Activated CD4-positive, alpha-beta T cell treated with anti-CD3 and anti-CD28 coated beads, Interleukin-2, amount 10 ng/mL, durations not matched to agents 7 days and 5 days (primary cell): ENCODE measurements around the gene CRNN. TPM values are rescaled to one million over a fixed set of nuclear protein-coding genes. Genes with fewer than 3 reads are reported as not detected.

Experiments used
- CTCF ChIA-PET: fragments of 350-600 bp; sonication (Branson Sonifier 250); formaldehyde crosslinking; loops from one replicate; lab custom pipeline; 2021; ENCODE audit warnings: antibody characterized with exemption; lab: Charles Lee
- POLR2A ChIA-PET: fragments of 350-600 bp; sonication (Branson Sonifier 250); formaldehyde crosslinking; loops from one replicate; lab custom pipeline; 2021; ENCODE audit warnings: antibody characterized with exemption; lab: Charles Lee
- DNase-seq: peaks from one replicate; pipeline ENCODE4 v3.0.0-alpha.2; 2020
- H3K27ac Mint-ChIP-seq: one replicate; pipeline ENCODE4 v1.8.0; 2021; ENCODE audit warnings: mild to moderate bottlenecking, moderate library complexity, mixed read lengths
- H3K27me3 Mint-ChIP-seq: one replicate; pipeline ENCODE4 v1.8.0; 2021; ENCODE audit warnings: mixed read lengths
- H3K36me3 Mint-ChIP-seq: one replicate; pipeline ENCODE4 v1.8.0; 2021; ENCODE audit warnings: low read depth, mixed read lengths
- H3K4me1 Mint-ChIP-seq: one replicate; pipeline ENCODE4 v1.8.0; 2021; ENCODE audit warnings: mixed read lengths
- H3K4me3 Mint-ChIP-seq: one replicate; pipeline ENCODE4 v1.8.0; 2021; ENCODE audit warnings: mild to moderate bottlenecking, moderate library complexity, mixed read lengths
- H3K9me3 Mint-ChIP-seq: one replicate; pipeline ENCODE4 v1.8.0; 2021; ENCODE audit warnings: mixed read lengths
- total RNA-seq, 2 experiments: library from RNA; stranded (reverse); gene quantifications; one replicate each; pipeline ENCODE4 v1.2.3, GENCODE V29; 2021

The CRNN gene
- not detected for total RNA-seq

- H3K4me3 Mint-ChIP-seq = no peak within 1 kb of the TSS
- ChIA-PET CTCF (interaction anchor here (1.4 kb wide), 1 partner anchor 13 kb away, joined by 3 read pairs; no protein-coding TSS in a partner anchor), POLR2A (no interaction called here)
- peaks cover 2% of the 10 kb centered on the region for H3K27me3 Mint-ChIP-seq
- no peak within 1 kb of the TSS for H3K27ac Mint-ChIP-seq
- H3K36me3 Mint-ChIP-seq = no peaks in the 10 kb centered on the region
- H3K9me3 Mint-ChIP-seq = no peaks in the 10 kb centered on the region
- DNase-seq = no peak
- H3K4me1 Mint-ChIP-seq = no peaks in the 10 kb centered on the region
Observed at GRCh38 chr1:152413909-152414308, at the start of gene CRNN. CRNN (minus strand) TSS chr1:152414263; CDS start chr1:152412233, 2,030 bp downstream.

DNA sequence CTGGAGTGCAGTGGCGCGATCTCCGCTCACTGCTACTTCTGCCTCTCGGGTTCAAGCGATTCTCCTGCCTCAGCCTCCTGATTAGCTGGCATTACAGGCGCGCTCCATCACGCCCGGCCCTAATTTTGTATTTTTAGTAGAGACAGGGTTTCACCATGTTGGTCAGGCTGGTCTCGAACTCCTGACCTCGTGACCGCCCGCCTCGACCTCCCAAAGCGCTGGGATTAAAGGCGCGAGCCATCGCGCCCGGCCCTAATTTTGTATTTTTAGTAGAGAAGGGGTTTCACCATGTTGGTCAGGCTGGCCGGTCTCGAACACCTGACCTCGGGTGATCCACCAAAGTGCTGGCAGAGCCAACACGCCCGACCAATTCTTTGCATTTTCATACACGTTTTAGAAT, 48.6 kb upstream of the CRNN start:
- peaks cover 2% of the 10 kb centered on the region for H3K9me3 Mint-ChIP-seq
- ChIA-PET CTCF (interaction anchor here (1.2 kb wide), 1 partner anchor 14 kb away, joined by 3 read pairs; no protein-coding TSS in a partner anchor), POLR2A (no interaction called here)
- peaks cover 31% of the 10 kb centered on the region for H3K4me1 Mint-ChIP-seq
- H3K27me3 Mint-ChIP-seq = peaks cover 18% of the 10 kb centered on the region
- no peak overlapping the region for H3K4me3 Mint-ChIP-seq
- no peak overlapping the region for H3K27ac Mint-ChIP-seq
- no peaks in the 10 kb centered on the region for H3K36me3 Mint-ChIP-seq
- DNase-seq = no peak

DNA sequence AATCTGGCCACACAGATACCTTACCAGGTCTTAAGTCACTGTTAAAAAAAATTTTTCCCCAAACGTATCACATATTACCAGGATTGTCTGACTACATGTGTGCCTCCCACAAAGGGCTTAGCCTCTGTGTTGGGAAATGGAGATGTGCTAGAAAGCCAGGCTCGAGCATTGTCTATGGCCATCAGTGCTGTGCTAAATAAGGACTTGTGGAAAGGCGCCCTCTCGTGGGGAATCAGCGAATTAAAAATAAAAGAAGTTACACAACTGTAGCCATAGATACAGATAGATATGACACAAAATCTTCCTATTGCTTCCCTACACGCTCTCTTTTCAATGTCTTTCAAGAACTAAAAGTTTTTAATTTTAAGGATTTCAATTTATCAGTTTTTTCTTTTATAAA, 47.5 kb upstream of the CRNN start:
- DNase-seq = peak; percentile 79
- Mint-ChIP-seq H3K36me3 (no peaks in the 10 kb centered on the region), H3K4me3 (no peak overlapping the region), H3K4me1 (peaks cover 31% of the 10 kb centered on the region), H3K27me3 (peaks cover 13% of the 10 kb centered on the region), H3K27ac (no peak overlapping the region), H3K9me3 (peaks cover 2% of the 10 kb centered on the region)
- POLR2A ChIA-PET = no interaction called here
- CTCF ChIA-PET = interaction anchor here (0.6 to 1.2 kb wide), 3 partner anchors 13 to 1280 kb away, joined by 3 read pairs; no protein-coding TSS in a partner anchor

DNA sequence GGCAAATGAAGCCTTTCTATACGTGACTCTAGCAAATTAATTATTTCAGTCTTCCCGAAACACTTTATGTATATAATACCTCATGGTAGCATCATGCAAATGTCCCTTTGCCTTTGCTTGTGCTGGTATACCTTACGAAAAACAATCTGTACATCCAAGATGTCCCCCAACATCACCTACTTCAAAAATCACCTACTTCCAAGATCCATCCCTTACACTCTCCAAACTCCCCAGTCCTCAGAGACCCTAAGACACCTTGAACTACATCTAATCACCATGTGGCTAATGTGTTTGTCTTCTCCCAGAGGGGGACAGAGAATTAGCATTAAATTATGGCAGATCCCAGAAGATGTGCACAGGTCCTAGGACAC, 46.5 kb upstream of the CRNN start:
- Mint-ChIP-seq H3K9me3 (no peaks in the 10 kb centered on the region), H3K27ac (peak overlapping the region; percentile 88), H3K4me1 (peaks cover 31% of the 10 kb centered on the region), H3K36me3 (no peaks in the 10 kb centered on the region), H3K27me3 (peaks cover 7% of the 10 kb centered on the region), H3K4me3 (no peak overlapping the region)
- no peak for DNase-seq
- ChIA-PET POLR2A (no interaction called here), CTCF (interaction anchor here (1.4 to 3.2 kb wide), 2 partner anchors 32 to 274 kb away, joined by 3 to 53 read pairs; no protein-coding TSS in a partner anchor)

DNA sequence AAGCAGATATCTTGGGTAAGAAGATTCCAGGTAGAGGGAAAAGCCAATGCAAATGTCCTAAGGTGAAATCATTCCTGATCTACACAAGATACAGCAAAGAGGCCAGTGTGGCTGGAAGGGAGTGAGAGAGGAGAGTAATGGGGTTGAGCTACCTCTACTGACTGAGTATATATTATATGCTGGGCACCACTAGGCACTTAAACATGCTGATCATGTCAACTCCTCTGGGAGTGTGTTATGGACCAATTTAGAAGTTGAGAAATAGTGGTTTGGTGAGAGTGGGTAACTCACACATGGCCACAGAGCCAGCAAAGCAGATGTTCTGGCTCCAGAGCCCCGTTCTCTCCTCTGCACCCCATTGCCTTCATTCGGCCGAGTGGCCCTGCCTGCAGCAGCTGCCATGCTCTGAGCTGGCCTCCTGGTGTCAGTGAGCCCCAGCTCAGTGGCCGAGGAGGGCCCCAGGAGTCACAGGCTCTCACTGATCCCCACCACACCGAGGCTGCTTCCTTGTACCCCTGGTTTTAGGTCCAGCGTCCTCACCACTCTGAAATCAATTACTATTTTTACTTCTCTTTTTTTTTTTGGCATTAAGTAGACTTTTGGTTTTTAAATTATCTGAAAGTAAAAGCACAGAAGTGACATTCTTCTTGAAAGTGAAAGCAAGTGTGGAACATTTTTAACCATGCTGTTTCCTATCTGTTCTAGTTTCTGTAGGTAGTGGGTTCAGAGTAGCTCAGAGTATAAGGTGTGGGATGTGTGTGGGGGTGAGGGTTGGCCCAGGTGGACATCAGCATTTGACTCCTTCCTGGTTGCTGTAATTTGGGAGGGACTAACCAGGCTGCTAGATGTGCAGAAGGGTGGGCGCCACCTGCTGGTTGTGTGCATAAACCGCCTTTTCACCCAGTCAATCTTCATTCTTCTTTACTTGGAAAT, 45.8 kb upstream of the CRNN start:
- peaks cover 6% of the 10 kb centered on the region for H3K27me3 Mint-ChIP-seq
- H3K4me3 Mint-ChIP-seq = peak overlapping the region; percentile 42
- H3K27ac Mint-ChIP-seq = peak overlapping the region; percentile 88
- POLR2A ChIA-PET = interaction anchor here (0.5 kb wide), 1 partner anchor 118 kb away, joined by 3 read pairs; no protein-coding TSS in a partner anchor
- DNase-seq = peak; percentile 77
- CTCF ChIA-PET = interaction anchor here (0.6 to 3.2 kb wide), 17 partner anchors 10 to 1166 kb away, joined by 3 to 53 read pairs (median 3); no protein-coding TSS in a partner anchor
- H3K4me1 Mint-ChIP-seq = peaks cover 31% of the 10 kb centered on the region
- H3K9me3 Mint-ChIP-seq = no peaks in the 10 kb centered on the region
- no peaks in the 10 kb centered on the region for H3K36me3 Mint-ChIP-seq

DNA sequence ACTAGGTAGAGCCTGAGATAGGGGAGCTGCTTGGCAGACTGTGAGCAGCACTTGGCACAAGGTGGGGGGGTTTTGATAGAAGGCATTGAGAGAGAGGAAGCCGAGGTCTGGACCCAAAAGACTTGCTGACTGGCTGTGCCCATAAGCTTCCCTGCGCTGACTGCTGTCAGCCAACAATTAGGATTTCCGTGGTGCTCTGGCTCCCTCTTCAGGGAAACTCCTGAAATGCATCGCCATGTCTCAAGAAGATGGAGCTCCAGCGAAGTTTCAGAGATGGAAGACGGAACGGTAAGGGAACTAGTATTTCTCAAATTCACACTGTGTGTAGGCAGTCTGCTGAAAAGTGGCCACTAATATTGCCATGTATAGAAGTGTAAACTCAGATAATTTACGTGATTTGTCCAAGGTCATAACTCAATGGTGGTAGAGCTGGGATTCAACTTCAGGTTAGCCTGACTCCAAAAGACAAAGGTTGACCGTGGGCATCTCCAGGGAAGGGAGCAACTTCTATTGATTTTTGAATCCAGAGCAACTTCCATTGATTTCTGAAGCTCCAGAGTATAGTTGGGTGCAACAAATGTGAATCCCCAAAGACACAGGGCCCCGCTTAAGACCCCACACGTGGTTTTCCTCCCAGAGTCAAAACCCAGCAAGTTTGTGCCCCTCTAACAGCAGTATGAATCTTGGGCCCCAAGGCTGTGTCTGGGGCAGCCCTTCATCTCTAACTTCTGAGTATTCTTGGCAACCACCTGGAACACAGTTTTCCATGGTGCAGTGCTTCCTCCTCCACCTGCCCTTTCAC, 44.5 kb upstream of the CRNN start:
- no peak overlapping the region for H3K4me3 Mint-ChIP-seq
- H3K9me3 Mint-ChIP-seq = no peaks in the 10 kb centered on the region
- H3K4me1 Mint-ChIP-seq = peaks cover 31% of the 10 kb centered on the region
- H3K27me3 Mint-ChIP-seq = peaks cover 6% of the 10 kb centered on the region
- ChIA-PET CTCF (interaction anchor here (0.6 to 3.2 kb wide), 27 partner anchors 9 to 1167 kb away, joined by 3 to 53 read pairs (median 4); no protein-coding TSS in a partner anchor), POLR2A (no interaction called here)
- DNase-seq = peak; percentile 84
- H3K36me3 Mint-ChIP-seq = no peaks in the 10 kb centered on the region
- H3K27ac Mint-ChIP-seq = no peak overlapping the region

DNA sequence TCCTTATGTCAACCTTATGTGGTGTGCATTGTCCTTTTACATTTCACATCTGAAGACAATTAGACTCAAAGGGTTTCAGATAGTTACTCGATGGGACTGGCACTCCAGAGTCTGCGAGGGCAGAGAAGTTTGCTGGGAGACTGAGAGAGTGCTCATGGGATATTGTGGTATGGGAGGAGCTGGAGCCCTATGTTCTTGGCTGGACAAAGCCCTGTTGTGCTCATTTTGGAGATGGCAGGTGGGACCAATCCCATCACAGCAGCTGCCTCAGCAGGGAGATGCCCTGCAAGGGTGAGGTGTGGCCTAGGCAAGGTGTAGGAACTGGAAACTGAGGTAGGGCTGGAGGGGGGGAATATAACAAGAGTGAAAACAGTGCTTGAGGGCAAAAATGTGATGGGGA, 43.5 kb upstream of the CRNN start:
- Mint-ChIP-seq H3K4me3 (no peak overlapping the region), H3K4me1 (peaks cover 31% of the 10 kb centered on the region), H3K9me3 (no peaks in the 10 kb centered on the region), H3K27ac (no peak overlapping the region), H3K36me3 (no peaks in the 10 kb centered on the region), H3K27me3 (peaks cover 11% of the 10 kb centered on the region)
- DNase-seq = no peak
- ChIA-PET POLR2A (no interaction called here), CTCF (interaction anchor here (0.8 to 3.2 kb wide), 11 partner anchors 9 to 405 kb away, joined by 3 to 53 read pairs (median 7); no protein-coding TSS in a partner anchor)

- ChIA-PET CTCF (interaction anchor here (0.7 to 1.8 kb wide), 3 partner anchors 11 to 58 kb away, joined by 3 to 8 read pairs (median 4); no protein-coding TSS in a partner anchor), POLR2A (no interaction called here)
- Mint-ChIP-seq H3K27me3 (peaks cover 15% of the 10 kb centered on the region), H3K4me3 (no peak overlapping the region), H3K9me3 (no peaks in the 10 kb centered on the region), H3K4me1 (peaks cover 31% of the 10 kb centered on the region), H3K27ac (no peak overlapping the region), H3K36me3 (no peaks in the 10 kb centered on the region)
- no peak for DNase-seq
Observed at GRCh38 chr1:152457071-152457470, 43.0 kb upstream of the CRNN start.

DNA sequence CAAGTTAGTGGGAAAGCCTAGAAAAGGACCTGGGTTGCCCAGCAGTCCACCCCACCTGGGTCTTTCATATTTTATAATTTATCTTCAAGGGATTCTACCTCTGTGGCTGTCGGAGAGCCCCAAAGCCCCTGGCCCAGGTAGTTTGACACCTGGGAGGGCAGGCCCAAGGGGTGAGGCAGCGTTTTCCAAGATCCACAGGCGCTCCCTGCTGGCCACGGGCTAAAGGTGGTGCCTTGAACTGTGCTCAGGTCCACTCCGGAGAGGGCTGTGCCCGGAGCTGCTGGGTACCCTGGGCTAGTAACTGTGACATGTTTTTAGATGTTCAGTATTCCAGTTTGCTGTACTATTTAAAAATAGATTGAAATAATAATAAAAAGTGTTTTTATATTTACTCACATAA, 37.2 kb upstream of the CRNN start:
- POLR2A ChIA-PET = no interaction called here
- no peak for DNase-seq
- no peaks in the 10 kb centered on the region for H3K36me3 Mint-ChIP-seq
- H3K4me1 Mint-ChIP-seq = no peaks in the 10 kb centered on the region
- no peaks in the 10 kb centered on the region for H3K9me3 Mint-ChIP-seq
- peaks cover 17% of the 10 kb centered on the region for H3K27me3 Mint-ChIP-seq
- no peak overlapping the region for H3K27ac Mint-ChIP-seq
- H3K4me3 Mint-ChIP-seq = no peak overlapping the region
- CTCF ChIA-PET = no interaction called here

GRCh38 chr1:152449661-152450060, 35.6 kb upstream of the CRNN start:
- Mint-ChIP-seq H3K36me3 (no peaks in the 10 kb centered on the region), H3K4me3 (no peak overlapping the region), H3K27ac (no peak overlapping the region), H3K27me3 (peaks cover 15% of the 10 kb centered on the region), H3K9me3 (no peaks in the 10 kb centered on the region), H3K4me1 (no peaks in the 10 kb centered on the region)
- ChIA-PET CTCF (interaction anchor here (0.7 to 2.7 kb wide), 2 partner anchors 9 to 25 kb away, joined by 3 to 21 read pairs; no protein-coding TSS in a partner anchor), POLR2A (no interaction called here)
- no peak for DNase-seq

GRCh38 chr1:152448496-152448895, 34.4 kb upstream of the CRNN start:
- no peaks in the 10 kb centered on the region for H3K9me3 Mint-ChIP-seq
- H3K27me3 Mint-ChIP-seq = peaks cover 13% of the 10 kb centered on the region
- H3K4me3 Mint-ChIP-seq = no peak overlapping the region
- DNase-seq = no peak
- CTCF ChIA-PET = interaction anchor here (0.6 to 2.7 kb wide), 5 partner anchors 10 to 402 kb away, joined by 3 to 21 read pairs (median 3); no protein-coding TSS in a partner anchor
- H3K4me1 Mint-ChIP-seq = no peaks in the 10 kb centered on the region
- H3K27ac Mint-ChIP-seq = no peak overlapping the region
- POLR2A ChIA-PET = no interaction called here
- H3K36me3 Mint-ChIP-seq = no peaks in the 10 kb centered on the region

DNA sequence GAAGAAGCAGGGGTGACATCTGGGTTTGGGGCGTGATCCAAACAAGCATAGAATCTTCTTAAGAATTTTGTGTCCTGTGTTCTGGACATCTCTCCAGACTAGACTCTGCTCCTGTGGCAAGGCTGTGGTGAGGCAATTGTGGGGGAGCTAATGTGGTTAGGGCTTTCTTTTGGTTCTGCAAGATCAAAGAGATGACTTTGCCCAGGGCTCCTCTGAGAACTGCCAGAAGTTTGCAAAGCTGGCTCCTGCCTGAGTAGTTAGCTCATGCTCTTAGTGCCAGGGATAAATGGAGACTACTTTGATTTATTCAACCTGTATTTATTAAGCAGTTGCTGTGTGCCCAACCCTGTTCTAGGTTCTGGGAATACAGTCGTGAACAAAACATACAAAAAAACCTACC, 34.0 kb upstream of the CRNN start:
- peak; percentile 10 for DNase-seq
- no peaks in the 10 kb centered on the region for H3K9me3 Mint-ChIP-seq
- ChIA-PET CTCF (interaction anchor here (0.6 to 2.7 kb wide), 5 partner anchors 11 to 401 kb away, joined by 3 to 21 read pairs (median 3); no protein-coding TSS in a partner anchor), POLR2A (no interaction called here)
- no peaks in the 10 kb centered on the region for H3K36me3 Mint-ChIP-seq
- H3K4me3 Mint-ChIP-seq = no peak overlapping the region
- H3K27me3 Mint-ChIP-seq = peaks cover 12% of the 10 kb centered on the region
- H3K27ac Mint-ChIP-seq = no peak overlapping the region
- no peaks in the 10 kb centered on the region for H3K4me1 Mint-ChIP-seq
